Endothelial cell of umbilical vein (primary cell): Measurements from ENCODE around the gene FAM236C.
"Not testable (repeated sequence)": the region's sequence is repeated elsewhere in the genome, so short reads cannot be mapped to it uniquely, and the experiment has no call there.

Source experiments
- CTCF ChIP-seq, 2 donors: IDR thresholded peaks; 1 replicate in 1 of 2; 2 replicates in 1 of 2; pipeline ENCODE4 v1.5.1; 2011; ENCODE audit warnings: low read length in 2 of 2, mild to moderate bottlenecking in 2 of 2, moderate library complexity in 2 of 2, control low read depth in 1 of 2, inconsistent platforms in 1 of 2, low read depth in 1 of 2; ENCODE audit not compliant: insufficient read depth in 1 of 2; ENCODE audit errors: extremely low read depth in 1 of 2
- EZH2 ChIP-seq: IDR thresholded peaks from 2 replicates; pipeline ENCODE4 v1.6.1; 2012; ENCODE audit warnings: borderline replicate concordance, low read depth, mild to moderate bottlenecking, moderate library complexity, low read length, inconsistent platforms; ENCODE audit not compliant: severe bottlenecking
- GATA2 ChIP-seq: IDR thresholded peaks from 2 replicates; pipeline ENCODE4 v1.7.0; 2011; ENCODE audit warnings: low read depth, mild to moderate bottlenecking, moderate library complexity, mixed read lengths, low read length; ENCODE audit not compliant: insufficient read length, insufficient read depth
- JUN ChIP-seq: IDR thresholded peaks from 2 replicates; pipeline ENCODE4 v1.6.1; 2011; ENCODE audit warnings: borderline replicate concordance, low read depth; ENCODE audit not compliant: insufficient read length, insufficient read depth
- MAX ChIP-seq: IDR thresholded peaks from 2 replicates; pipeline ENCODE4 v1.6.1; 2011; ENCODE audit not compliant: insufficient read depth, insufficient read length
- MYC ChIP-seq: IDR thresholded peaks from one replicate; pipeline ENCODE4 v1.6.1; 2011; ENCODE audit warnings: mild to moderate bottlenecking, low read depth, low read length
- POLR2A ChIP-seq: IDR thresholded peaks from 2 replicates; pipeline ENCODE4 v1.6.1; 2012; ENCODE audit warnings: low read depth, mild to moderate bottlenecking, control low read depth, low read length
- POLR2AphosphoS5 ChIP-seq: IDR thresholded peaks from 2 replicates; pipeline ENCODE4 v1.6.1; 2012; ENCODE audit warnings: low read depth, mild to moderate bottlenecking, control low read depth, low read length, moderate library complexity; ENCODE audit not compliant: insufficient read depth

- TF ChIP-seq CTCF (IDR thresholded peaks at IDR 0.05; ENCODE audit: extremely low read depth in 1 of 2, insufficient read depth in 1 of 2, low read depth in 1 of 2, low read length in 2 of 2); EZH2; MYC; JUN; POLR2A; POLR2AphosphoS5; MAX; GATA2: not testable (repeated sequence)
These were observed 22.7 kb upstream of the FAM236C start for GRCh38 chrX:72889740-72890139.
